ENCODE results near the gene ZSWIM6. TPM values are rescaled to one million over a fixed set of nuclear protein-coding genes. Genes with fewer than 3 reads are reported as not detected.

Gene ZSWIM6
- total RNA-seq, 4 donors from 2014 or later, result 13.3 to 19.4 (median 16.0) TPM

GRCh38 chr5:61307191-61307590, 24.9 kb upstream of the ZSWIM6 start:
- Histone ChIP-seq H3K9me3 (no peaks in the 10 kb centered on the region), H3K27ac (no peak overlapping the region), H3K4me3 (no peak overlapping the region), H3K4me1 (peaks cover 0 to 3% (median 0%) of the 10 kb centered on the region in 4 donors), H3K27me3 (no peaks in the 10 kb centered on the region), H3K36me3 (no peaks in the 10 kb centered on the region)
- DNase-seq, result no peak
- TF ChIP-seq POLR2A (IDR thresholded peaks at IDR 0.05) (no peak), CTCF (IDR thresholded peaks at IDR 0.05) (no peak)

GRCh38 chr5:61307611-61308010, 24.4 kb upstream of the ZSWIM6 start:
- Histone ChIP-seq H3K4me1 (no peaks in the 10 kb centered on the region), H3K36me3 (no peaks in the 10 kb centered on the region), H3K27ac (no peak overlapping the region), H3K27me3 (no peaks in the 10 kb centered on the region), H3K4me3 (no peak overlapping the region), H3K9me3 (no peaks in the 10 kb centered on the region)
- no peak for DNase-seq
- TF ChIP-seq CTCF (IDR thresholded peaks at IDR 0.05) (no peak), POLR2A (IDR thresholded peaks at IDR 0.05) (no peak)

- no peak for DNase-seq
- no peaks in the 10 kb centered on the region for H3K36me3 ChIP-seq
- TF ChIP-seq POLR2A (IDR thresholded peaks at IDR 0.05) (no peak), CTCF (IDR thresholded peaks at IDR 0.05) (no peak)
- no peaks in the 10 kb centered on the region for H3K4me1 ChIP-seq
- H3K4me3 ChIP-seq, result no peak overlapping the region
- H3K9me3 ChIP-seq, result no peaks in the 10 kb centered on the region
- H3K27ac ChIP-seq, result no peak overlapping the region
- no peaks in the 10 kb centered on the region for H3K27me3 ChIP-seq
These were observed 23.3 kb upstream of the ZSWIM6 start for GRCh38 chr5:61308712-61309111.

DNA sequence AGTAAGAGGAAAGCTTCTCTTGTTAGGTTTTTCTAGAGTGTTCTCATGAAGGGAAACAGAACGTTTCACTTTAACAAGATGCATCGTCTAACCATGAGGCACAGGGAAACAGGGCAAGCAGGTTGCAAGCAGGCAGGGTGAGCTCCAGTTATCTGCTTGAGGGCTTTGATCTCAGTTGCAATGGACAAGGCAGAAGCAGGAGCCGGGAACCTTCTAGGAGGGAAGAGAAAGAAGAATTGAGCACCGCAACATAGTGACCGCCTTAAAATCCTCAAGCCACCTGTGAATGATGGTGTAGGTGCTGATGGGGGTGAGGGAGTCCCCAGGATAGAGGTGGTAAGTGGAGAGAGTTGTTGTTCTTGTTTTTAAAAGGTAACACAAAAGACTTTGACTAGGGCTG, 22.9 kb upstream of the ZSWIM6 start:
- H3K27me3 ChIP-seq, result no peaks in the 10 kb centered on the region
- no peak for TF ChIP-seq CTCF (IDR thresholded peaks at IDR 0.05)
- TF ChIP-seq POLR2A (IDR thresholded peaks at IDR 0.05), result no peak
- no peaks in the 10 kb centered on the region for H3K4me1 ChIP-seq
- H3K36me3 ChIP-seq, result no peaks in the 10 kb centered on the region
- no peak for DNase-seq
- no peak overlapping the region for H3K4me3 ChIP-seq
- no peaks in the 10 kb centered on the region for H3K9me3 ChIP-seq
- no peak overlapping the region for H3K27ac ChIP-seq

- Histone ChIP-seq H3K4me1 (peaks cover 0 to 5% (median 0%) of the 10 kb centered on the region in 4 donors), H3K27me3 (no peaks in the 10 kb centered on the region), H3K4me3 (no peak overlapping the region), H3K27ac (no peak overlapping the region), H3K36me3 (no peaks in the 10 kb centered on the region), H3K9me3 (no peaks in the 10 kb centered on the region)
- TF ChIP-seq CTCF (IDR thresholded peaks at IDR 0.05) (no peak), POLR2A (IDR thresholded peaks at IDR 0.05) (no peak)
- no peak for DNase-seq
These were observed 20.9 kb upstream of the ZSWIM6 start for GRCh38 chr5:61311056-61311610.

All from Peyer's patch (tissue), 4 donors.